ENCODE data around the gene ARHGEF28.

- no peak for TF ChIP-seq CTCF (IDR thresholded peaks at IDR 0.05)
- no peak for TF ChIP-seq POLR2A (IDR thresholded peaks at IDR 0.05)
Observed at GRCh38 chr5:73664796-73665195, 38.8 kb downstream of the ARHGEF28 start.

Measured in right lobe of liver (tissue), 4 donors.